Parathyroid adenoma (tissue), 2 donors: ENCODE measurements around the gene DHX30.

Experiments
- H2AFZ ChIP-seq: fragments of 300-600 bp; sonication (generic); one replicate; pipeline ENCODE4 v1.7.0; 2017; ENCODE audit warnings: antibody characterized with exemption, mild to moderate bottlenecking
- H3K27ac ChIP-seq: fragments of 300-600 bp; sonication (generic); one replicate; pipeline ENCODE4 v1.7.0; 2017
- H3K27me3 ChIP-seq: fragments of 300-600 bp; sonication (generic); one replicate; pipeline ENCODE4 v1.7.0; 2017; ENCODE audit warnings: low read length; ENCODE audit not compliant: control insufficient read depth, insufficient read depth
- H3K36me3 ChIP-seq: fragments of 300-600 bp; sonication (generic); one replicate; pipeline ENCODE4 v1.7.0; 2017; ENCODE audit warnings: low read length; ENCODE audit not compliant: control insufficient read depth, insufficient read depth
- H3K4me1 ChIP-seq: fragments of 300-600 bp; sonication (generic); one replicate; pipeline ENCODE4 v1.7.0; 2017; ENCODE audit warnings: control low read depth
- H3K4me2 ChIP-seq: fragments of 300-600 bp; sonication (generic); one replicate; pipeline ENCODE4 v1.7.0; 2017; ENCODE audit warnings: low read length
- H3K4me3 ChIP-seq: fragments of 300-600 bp; sonication (generic); one replicate; pipeline ENCODE4 v1.7.0; 2017; ENCODE audit warnings: low read depth, low read length
- H3K79me2 ChIP-seq: fragments of 300-600 bp; sonication (generic); one replicate; pipeline ENCODE4 v1.7.0; 2017; ENCODE audit warnings: control low read depth
- H3K9ac ChIP-seq: fragments of 300-600 bp; sonication (generic); one replicate; pipeline ENCODE4 v1.7.0; 2017; ENCODE audit warnings: mild to moderate bottlenecking
- H3K9me3 ChIP-seq: fragments of 300-600 bp; sonication (generic); one replicate; pipeline ENCODE4 v1.7.0; 2017; ENCODE audit warnings: low read length; ENCODE audit not compliant: control insufficient read depth
- TF ChIP-seq, protein P1 (sequence below): fragments of 300-600 bp; sonication (generic); IDR thresholded peaks from one replicate; pipeline ENCODE4 v1.7.0; 2017; ENCODE audit warnings: antibody characterized with exemption, mild to moderate bottlenecking
- donor health status: primary hyperparathyroidism.

Gene DHX30

DNA sequence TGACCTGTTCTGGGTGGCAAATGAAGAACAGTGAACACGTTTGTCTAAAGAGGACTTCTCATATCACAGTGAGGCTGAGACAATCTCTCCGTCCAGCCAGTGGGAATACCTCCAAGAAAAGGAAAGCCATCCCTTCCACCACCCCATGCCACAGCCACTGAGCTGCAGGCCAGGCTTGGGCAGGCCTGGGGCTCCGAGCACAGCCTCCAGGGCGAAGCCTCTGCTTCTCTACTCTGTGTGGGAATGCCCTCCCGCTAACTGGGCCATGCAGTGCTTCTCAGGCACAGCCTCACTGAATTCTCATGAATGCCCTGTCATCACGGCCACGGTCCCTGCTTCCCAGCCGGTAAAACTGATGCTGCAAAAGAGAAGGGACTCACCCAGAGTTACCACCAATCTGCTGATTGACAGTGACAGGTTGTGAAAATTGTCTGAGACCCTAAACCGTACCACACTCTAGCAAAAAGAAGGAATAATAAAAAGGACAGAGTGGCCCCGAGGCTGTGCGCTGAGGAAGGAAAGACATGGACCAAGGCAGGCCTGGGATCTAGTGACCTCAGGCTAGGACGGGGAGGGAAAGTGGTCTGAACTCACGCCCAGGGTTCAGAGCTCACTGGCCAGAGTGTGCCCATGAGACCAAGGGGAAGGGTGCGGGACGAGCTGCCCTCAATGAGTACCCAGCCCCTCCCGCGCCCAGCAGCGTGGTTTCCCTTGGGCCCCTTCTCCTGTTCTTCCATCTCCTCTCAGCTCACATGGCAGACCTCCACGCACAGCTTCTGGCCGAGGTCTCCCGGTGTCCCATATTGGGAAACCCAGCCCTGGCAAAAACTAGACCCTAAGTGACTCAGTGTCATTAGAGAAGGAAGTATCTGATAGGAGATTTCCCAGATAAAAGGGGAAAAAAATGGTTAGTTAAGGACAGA, 52.8 kb downstream of the DHX30 start:
- no peaks in the 10 kb centered on the region for H3K79me2 ChIP-seq
- no peak overlapping the region for H3K9ac ChIP-seq
- no peaks in the 10 kb centered on the region for H3K4me1 ChIP-seq
- no peak overlapping the region for H2AFZ ChIP-seq
- no peak overlapping the region for H3K4me2 ChIP-seq
- H3K4me3 ChIP-seq, result no peak overlapping the region
- TF ChIP-seq, protein P1, sequence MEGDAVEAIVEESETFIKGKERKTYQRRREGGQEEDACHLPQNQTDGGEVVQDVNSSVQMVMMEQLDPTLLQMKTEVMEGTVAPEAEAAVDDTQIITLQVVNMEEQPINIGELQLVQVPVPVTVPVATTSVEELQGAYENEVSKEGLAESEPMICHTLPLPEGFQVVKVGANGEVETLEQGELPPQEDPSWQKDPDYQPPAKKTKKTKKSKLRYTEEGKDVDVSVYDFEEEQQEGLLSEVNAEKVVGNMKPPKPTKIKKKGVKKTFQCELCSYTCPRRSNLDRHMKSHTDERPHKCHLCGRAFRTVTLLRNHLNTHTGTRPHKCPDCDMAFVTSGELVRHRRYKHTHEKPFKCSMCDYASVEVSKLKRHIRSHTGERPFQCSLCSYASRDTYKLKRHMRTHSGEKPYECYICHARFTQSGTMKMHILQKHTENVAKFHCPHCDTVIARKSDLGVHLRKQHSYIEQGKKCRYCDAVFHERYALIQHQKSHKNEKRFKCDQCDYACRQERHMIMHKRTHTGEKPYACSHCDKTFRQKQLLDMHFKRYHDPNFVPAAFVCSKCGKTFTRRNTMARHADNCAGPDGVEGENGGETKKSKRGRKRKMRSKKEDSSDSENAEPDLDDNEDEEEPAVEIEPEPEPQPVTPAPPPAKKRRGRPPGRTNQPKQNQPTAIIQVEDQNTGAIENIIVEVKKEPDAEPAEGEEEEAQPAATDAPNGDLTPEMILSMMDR, result no peak
- H3K27ac ChIP-seq, result no peak overlapping the region
- no peaks in the 10 kb centered on the region for H3K9me3 ChIP-seq
- H3K27me3 ChIP-seq, result no peaks in the 10 kb centered on the region
- H3K36me3 ChIP-seq, result no peaks in the 10 kb centered on the region

GRCh38 chr3:47856669-47857068, 53.7 kb downstream of the DHX30 start:
- Histone ChIP-seq H3K4me2 (no peak overlapping the region), H3K9ac (no peak overlapping the region), H2AFZ (no peak overlapping the region), H3K79me2 (no peaks in the 10 kb centered on the region), H3K27me3 (no peaks in the 10 kb centered on the region), H3K27ac (no peak overlapping the region), H3K36me3 (no peaks in the 10 kb centered on the region), H3K4me3 (no peak overlapping the region), H3K4me1 (no peaks in the 10 kb centered on the region), H3K9me3 (no peaks in the 10 kb centered on the region)
- TF ChIP-seq, protein P1, result no peak

GRCh38 chr3:47857151-47857550, 54.2 kb downstream of the DHX30 start:
- TF ChIP-seq, protein P1, result no peak
- no peaks in the 10 kb centered on the region for H3K9me3 ChIP-seq
- no peaks in the 10 kb centered on the region for H3K27me3 ChIP-seq
- no peak overlapping the region for H3K9ac ChIP-seq
- H3K27ac ChIP-seq, result no peak overlapping the region
- H3K36me3 ChIP-seq, result no peaks in the 10 kb centered on the region
- H3K79me2 ChIP-seq, result no peaks in the 10 kb centered on the region
- H3K4me3 ChIP-seq, result no peak overlapping the region
- H3K4me1 ChIP-seq, result no peaks in the 10 kb centered on the region
- H2AFZ ChIP-seq, result no peak overlapping the region
- H3K4me2 ChIP-seq, result no peak overlapping the region

DNA sequence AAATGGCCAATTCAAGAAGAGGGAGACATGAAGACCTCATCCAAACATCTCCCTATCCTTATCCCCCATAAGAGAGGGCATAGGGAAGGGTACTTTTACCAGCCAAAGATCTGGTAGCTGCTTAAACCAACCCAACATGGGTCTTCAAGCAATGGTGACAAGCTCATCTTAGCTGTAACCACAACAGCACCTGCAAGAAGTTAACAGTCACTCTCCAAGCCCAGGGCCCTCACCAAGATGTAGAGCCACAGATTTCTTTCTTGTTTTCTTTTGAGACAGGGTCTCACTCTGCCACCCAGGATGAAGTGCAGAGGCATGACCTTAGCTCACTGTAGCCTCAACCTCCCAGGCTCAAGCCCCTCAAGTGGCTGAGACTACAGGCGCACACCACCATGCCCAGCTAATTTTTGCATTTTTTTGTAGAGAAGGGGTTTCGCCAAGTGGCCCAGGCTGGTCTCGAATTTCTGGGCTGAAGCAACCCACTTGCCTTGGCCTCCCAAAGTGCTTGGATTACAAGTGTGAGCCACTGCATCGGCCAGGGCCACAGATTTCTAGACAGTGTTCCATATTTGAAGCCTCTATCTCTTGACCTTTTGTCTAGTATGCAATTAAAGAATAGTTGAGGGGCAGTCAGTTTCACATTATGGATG, 57.1 kb downstream of the DHX30 start:
- H3K9ac ChIP-seq, result no peak overlapping the region
- no peaks in the 10 kb centered on the region for H3K79me2 ChIP-seq
- no peaks in the 10 kb centered on the region for H3K9me3 ChIP-seq
- H3K4me2 ChIP-seq, result no peak overlapping the region
- no peak overlapping the region for H2AFZ ChIP-seq
- TF ChIP-seq, protein P1, result no peak
- H3K36me3 ChIP-seq, result no peaks in the 10 kb centered on the region
- H3K4me1 ChIP-seq, result no peaks in the 10 kb centered on the region
- no peak overlapping the region for H3K4me3 ChIP-seq
- no peak overlapping the region for H3K27ac ChIP-seq
- H3K27me3 ChIP-seq, result no peaks in the 10 kb centered on the region
